Measurements from ENCODE around the gene CHRND. TPM values are rescaled to one million over a fixed set of nuclear protein-coding genes. Genes with fewer than 3 reads are reported as not detected.

Gene CHRND
- under 1 TPM; 0.32 to 0.65 (median 0.39) TPM for polyA plus RNA-seq (ENCODE audit: insufficient read length in 4 of 4)

DNA sequence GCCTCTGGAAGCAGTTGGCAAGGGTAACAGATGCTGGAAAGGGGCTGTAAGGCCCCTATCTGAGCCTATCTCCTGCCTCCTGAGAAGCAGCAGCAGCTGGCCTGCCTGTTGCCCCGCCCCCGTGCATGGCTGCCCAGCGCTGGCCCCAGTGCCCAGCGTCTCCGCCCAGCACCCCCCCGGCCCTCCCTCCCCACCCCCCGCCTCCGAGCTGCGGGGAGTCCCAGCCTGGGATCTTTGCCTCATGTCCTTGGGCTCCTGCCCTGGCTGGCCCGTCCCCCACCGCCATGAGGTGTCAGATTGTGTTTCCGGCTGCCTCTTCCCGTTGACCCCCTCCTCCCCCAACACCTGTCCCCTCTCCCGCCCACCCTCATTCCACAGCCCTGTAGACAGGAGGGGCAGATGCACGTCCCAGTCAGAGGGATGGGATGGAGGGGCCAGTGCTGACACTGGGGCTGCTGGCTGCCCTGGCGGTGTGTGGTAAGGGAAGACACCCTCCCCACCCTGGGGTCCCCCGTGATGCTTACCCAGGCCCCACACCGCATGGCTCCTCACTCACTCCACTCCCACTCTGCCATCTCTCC, at the start of gene CHRND:
CHRND (plus strand) TSS at position 370 of the 581 bp plus-strand sequence; CDS start at position 426, 56 bp downstream.
- DNase-seq (ENCODE audit: low read depth in 4 of 4, low spot score in 3 of 4): no peak

DNA sequence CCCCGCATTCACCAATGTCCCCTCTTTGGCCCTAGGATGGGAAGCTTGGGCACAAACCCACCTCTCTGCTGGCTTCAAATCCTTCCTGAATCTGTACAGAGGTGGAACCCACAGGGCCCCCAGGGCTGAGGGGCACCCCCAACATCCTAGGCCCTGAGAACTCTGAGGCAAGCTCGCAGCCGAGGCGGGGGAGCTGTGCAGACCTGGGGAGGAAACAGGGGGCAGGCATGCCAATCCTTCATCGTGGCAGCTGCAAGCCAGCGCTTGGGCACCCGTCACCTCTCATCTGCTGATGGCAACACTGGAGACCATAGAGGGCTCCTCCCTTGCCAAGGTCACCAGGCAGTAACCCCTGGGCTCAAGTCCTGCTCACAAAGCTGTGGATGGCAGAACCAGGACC, 49.2 kb upstream of the CHRND start:
- DNase-seq (ENCODE audit: low read depth in 4 of 4, low spot score in 3 of 4): no peak

DNA sequence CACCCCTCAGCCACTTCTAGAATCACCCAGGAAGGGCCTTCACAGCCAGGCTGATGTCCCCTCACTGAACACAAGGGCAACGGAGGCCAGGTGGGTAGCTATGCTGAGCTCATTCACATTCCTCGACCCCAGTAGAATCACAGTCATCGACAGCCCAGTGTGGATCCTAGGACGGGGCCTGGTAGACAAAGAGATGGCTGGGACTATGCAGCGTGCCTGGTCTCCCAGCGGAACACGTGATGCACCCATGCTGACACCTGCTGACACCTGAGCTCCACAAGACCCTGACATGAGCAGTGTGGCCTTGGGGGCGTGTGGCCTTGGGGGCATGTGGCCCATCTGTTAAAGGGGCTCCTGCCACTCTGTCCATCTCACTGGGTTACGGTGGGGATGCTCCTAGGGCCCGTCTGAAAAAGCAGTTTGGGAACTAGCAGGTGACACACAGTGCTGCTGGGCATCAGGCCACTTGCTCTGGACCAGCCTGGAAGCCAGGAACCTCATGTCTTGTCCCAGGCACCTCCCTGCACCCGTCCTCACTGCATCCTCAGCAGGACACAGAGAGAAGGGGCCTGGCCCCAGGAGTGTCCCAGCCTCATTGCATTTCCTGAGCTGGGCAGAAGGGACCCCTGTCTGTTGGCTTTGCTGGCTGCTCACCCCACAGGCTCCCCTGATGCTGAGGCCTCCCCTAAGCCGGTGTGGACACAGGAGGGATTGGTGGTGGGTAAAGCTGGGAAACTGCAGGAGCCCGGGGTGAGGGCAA, 48.0 kb upstream of the CHRND start:
- DNase-seq (ENCODE audit: low read depth in 4 of 4, low spot score in 3 of 4): no peak

DNA sequence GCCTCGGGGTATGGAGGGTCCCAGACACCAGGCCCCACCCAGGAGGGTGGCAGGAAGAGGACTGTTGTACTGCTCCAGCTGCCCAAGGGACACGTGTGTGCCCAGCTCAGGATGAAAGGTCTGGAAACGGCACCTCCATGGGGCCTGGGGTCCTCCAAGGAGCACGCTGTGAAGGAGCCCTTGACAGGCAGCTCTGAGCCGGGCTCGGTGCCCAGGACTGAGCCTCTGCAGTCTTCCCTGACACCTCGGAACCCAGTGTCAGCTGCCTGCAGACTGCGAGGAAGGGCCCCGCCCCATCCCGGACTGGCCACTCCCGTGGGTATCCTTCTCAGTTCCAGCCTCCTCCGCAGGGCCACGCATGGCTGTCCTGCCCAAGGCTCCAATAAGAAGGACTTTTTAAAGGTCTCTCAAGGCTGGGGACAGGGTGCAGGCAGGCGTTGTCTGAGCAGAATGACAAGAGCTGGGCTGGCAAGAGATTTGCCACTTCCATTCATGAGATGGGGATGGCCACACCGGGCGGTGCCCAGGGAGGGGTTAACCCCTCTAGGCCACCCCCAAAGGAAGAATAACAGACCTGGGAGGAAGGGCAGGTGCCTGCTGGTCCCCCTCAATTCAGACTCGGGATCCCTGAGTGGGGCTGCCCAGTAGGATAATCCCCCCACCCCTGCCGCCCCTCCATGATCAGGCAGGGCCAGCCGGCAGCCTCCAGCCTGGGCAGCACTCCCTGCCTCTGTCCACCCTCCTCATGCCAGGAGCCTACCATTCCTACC, 47.2 kb upstream of the CHRND start:
- DNase-seq (ENCODE audit: low read depth in 4 of 4, low spot score in 3 of 4): no peak

DNA sequence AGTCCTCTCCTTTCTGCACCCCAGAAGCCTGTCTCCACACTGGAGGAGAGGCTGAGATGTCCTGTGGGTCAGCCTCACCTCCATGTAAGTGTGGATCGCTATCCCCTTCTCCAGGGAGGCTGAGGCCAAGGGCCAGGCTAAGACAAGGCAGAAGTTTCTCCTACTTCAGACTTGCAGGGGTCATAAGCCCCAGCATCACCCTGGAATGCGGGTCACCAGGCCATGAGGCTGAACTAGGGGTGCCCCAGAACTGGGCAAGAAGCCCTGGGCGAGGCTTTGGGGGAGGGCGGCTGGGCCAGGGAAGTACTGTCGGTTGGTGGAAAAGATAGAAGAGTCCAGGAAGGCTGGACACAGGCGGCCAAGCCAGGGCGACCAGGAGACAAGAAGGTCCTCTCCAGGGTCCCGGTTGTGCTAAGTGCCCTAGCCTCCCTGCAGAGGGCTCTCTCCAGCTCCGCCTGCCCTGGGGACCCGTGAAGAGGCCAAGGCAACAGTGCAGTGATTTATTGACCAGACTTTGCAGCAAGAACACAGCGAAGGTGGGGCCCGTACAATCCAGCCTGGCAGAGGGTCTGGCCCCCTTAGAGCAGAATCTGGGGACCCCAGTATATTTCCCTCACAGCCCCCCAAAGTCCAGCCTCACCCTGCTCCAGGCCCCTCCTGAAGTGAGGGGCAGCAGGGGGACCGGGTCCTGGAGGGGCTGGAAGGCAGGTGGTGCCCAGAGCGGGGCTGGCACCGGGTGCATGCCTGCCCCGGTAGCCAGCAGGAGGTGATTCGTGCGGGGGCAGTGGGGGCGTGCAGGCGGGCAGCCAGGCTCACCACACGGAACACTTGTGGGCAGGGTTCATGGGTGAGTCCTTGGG, 46.4 kb upstream of the CHRND start:
- no peak for DNase-seq (ENCODE audit: low read depth in 4 of 4, low spot score in 3 of 4)

DNA sequence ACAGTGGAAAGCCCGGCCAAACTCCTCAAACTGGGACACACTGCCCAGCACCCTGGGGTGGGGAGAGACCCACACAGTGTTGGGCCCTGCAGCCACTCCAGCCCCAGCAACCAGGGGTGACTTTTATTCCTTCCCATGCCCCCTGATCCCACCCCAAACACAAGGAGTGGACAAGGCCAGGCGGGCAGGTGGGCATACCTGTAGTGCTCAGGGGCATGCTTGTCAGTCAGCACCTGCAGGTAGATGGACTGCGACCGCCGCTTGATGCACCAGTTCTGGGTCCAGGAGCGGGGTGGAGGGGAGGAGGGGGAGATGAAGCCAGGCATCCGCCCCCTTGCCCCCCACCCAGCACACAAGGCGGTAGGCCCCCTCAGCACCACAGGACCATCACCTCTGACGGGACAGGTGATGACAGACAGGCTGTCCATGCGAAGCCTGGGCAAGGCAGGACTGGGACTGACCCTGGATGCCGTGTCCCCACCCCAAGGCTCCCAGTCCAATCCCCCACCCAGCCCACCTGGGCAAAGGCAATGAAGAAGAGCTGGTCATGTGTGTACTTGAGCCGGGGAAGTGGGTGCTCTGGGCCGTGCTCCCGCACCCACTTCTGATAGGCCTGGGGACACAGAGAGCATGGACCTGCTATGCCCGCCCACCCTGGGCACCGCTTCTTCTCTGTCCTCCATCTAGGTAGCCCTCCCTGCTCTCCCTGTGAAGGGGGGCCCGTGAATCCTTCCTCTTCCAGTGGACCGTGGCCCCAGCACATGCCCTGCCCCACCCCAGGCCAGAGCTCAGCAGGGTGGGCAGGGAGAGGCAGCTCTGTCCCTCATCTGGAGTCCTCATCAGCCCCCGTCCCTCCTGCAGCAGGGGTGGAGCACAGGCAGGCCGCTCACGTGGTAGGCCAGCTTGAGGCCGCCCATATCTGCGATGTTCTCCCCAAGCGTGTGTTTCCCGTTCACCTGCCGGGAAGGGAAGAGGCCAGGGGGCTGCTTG, 45.5 kb upstream of the CHRND start:
- no peak for DNase-seq (ENCODE audit: low read depth in 4 of 4, low spot score in 3 of 4)

DNA sequence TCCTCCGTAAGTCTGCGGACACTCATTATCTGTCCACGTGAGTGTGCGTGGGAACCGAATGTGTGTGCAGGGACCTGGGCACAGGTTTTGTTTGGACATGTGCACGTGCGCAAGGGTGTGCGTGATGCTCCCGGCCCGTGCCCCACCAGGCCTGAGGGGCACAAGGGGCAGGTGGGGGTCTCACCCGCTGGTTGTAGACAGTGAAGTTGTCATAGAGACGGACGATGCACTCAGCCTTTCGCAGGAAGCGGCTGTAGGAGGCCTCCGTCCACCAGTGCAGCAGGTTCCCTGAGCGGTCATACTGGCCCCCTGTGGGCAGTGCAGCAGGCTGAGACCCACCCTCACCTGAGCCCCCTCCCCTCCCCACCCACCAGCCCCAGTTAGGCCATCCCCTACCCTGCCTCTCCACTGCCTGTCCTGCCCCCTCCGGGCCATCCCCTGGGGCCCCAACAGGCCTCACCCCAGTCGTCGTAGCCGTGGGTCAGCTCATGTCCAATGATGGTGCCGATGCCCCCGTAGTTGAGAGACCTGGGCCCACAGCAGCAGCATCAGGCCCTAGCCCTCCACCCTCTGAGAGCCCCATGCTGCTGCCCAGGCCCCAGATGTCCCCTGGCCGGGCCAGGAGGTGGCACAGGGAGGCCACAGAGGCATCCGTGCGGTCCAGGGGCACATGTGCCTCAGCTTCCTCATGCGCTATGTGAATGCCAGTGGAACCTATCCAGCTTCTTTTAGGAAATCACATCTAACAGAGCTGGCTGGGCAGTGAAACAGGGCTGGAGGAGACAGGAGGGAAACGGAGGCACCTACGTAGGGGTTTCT, 44.4 kb upstream of the CHRND start:
- DNase-seq (ENCODE audit: low read depth in 4 of 4, low spot score in 3 of 4): no peak

DNA sequence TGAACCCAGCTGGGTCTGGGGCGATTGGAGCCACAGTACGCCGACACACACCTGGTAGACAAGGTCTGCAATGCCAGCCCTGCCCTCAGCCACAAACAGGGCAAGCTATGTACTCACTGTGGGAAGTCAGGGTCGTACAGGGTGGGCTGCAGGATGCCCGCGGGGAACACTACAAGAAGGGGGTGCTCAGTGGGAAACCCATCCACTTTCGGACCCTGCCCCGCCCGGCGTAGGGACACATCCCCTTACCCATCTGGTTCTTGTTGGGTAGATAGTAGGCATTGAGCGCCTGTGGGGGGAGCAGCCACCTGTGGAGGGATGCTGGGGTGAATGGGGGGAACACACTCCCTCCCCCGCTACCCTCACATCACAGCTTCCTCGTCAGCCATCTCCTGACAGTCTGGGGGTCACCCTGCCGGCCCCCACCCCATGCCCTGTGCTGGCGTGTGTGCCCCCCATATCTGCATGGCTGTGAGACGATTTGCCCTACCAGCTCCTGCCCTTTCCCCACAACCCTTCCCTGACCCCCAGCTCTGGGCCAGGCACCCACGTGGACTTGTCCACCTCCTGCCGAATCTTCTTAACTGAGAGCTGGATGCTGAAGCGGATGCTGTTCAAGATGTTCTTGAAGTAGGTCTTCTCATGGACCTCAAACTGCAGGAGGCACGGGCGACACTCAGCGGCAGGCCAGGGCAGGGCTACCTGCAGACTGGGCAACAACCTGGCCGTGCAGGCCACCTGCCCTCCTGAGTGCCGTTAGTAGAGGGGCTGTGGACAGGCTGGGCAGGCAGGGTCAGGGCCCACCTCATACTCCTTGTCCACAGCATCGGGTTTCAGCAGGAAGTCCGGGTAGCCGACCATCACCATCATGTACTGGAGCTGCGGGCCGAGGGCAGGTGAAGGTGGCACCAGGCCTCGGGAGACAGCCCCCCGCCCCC, 43.4 kb upstream of the CHRND start:
- no peak for DNase-seq (ENCODE audit: low read depth in 4 of 4, low spot score in 3 of 4)

DNA sequence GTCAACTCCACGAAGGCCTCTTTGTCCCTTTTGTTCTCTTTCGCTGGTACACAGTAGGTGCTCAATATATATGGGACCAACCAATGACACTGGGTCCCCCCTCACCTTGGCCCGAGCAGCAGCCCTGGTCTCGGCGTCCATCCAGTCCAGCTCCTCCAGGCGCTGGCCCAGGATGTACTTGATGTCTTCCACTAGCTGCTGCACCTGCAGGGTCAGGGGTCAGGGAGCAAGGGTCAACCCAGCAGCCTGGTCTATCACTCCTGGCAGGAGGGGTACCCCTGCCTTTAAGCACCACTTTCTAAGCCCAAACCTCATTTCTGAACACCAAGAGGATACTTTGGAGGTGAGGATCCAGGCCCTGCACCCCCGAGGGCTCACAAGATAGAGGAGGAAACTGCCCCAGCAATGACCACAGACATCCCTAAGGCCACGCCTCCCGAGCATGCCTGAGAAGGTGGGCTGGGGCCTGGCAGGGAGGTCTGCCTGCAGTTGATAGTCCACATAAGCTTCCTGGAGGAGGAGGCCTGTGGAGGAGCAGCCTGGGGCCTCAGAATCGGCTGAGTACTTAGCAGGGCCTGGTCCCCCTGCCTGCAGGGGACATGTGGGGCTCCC, 42.5 kb upstream of the CHRND start:
- DNase-seq (ENCODE audit: low read depth in 4 of 4, low spot score in 3 of 4): no peak

DNA sequence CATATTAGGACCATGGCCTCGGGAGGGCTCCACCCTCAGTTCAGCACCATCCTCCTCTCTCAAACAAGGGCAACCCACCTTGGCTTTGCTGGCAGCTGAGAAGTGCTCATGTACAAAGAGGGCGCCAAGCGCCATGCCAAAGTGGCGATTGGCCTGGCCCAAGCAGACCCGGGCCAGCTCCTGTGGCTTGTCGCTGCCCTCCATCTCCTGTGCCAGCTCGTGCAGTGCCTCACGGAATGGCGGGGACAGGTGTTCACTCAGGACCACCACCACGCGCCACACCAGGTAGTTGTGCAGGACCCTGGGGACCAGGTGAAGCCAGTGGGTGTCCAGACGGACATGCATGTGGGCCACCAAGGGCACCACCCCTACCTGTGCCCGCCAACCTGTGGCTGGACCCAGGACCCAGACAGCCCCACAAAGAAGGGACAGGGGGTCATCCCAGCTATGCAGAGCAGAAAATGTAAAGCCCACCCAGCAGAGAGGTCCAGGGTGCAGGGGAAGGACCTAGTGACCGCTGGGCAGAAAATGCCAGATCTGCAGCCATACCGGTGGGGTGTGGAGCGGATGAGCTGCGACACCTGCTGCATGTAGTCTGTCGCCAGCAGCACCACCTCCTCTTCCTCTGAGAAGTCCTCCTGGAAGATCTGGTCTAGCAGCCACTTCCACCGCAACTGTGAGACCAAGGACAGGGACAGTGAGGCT, 41.9 kb upstream of the CHRND start:
- DNase-seq (ENCODE audit: low read depth in 4 of 4, low spot score in 3 of 4): no peak

DNA sequence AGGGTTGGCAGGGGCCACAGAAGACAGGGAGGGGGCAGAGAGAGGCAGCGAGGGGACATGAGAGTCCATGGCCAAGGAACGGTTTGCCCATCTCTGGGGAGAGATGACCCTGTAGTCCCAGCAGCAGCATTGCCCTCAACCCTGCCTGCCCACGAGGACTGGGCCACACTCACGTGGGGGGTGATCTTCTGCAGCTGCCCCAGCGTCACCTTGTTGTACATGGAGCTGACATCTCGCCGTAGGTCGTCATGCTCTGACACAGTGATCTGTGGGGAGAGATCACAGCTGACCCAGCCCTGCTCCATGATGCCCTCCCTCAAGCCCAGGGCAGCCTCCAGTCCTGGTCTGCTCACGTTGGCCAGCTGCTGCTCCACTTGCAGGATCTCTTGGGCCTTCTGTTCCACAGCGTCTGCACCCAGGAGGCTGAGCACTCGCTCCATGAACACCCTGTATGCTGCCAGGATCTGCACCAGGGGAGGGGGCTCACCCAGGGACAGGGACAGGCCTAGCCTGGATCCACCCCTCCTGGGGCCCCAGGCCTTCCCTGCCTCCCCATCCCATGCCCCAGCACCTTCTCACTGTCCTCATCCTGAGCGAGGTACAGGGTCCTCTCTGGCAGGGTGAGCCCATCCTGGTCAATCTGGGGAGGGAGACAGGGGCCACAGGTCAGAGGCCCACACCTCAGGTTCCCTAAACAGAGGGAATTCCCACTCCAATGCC, 41.2 kb upstream of the CHRND start:
- no peak for DNase-seq (ENCODE audit: low read depth in 4 of 4, low spot score in 3 of 4)

DNA sequence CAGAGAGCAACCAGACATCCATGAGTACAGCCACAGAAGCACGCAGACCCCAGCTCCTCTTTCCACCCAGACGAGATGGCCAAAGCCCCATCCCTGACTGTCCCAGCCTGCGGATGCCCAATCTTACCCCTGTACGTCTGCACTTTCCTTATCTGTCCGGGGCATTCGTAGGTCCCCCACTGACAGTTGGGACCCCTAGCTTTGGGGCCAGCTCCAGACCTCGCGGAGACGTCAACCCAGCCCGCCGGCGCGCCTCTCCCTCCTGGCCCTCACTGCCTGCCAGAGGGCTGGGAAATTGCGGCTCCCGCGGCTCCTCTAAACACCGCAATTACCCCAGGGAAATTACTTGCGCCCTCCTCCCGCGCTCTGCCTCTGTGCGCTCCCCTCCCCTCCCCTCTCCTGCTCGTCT, 40.6 kb upstream of the CHRND start:
- no peak for DNase-seq (ENCODE audit: low read depth in 4 of 4, low spot score in 3 of 4)

DNA sequence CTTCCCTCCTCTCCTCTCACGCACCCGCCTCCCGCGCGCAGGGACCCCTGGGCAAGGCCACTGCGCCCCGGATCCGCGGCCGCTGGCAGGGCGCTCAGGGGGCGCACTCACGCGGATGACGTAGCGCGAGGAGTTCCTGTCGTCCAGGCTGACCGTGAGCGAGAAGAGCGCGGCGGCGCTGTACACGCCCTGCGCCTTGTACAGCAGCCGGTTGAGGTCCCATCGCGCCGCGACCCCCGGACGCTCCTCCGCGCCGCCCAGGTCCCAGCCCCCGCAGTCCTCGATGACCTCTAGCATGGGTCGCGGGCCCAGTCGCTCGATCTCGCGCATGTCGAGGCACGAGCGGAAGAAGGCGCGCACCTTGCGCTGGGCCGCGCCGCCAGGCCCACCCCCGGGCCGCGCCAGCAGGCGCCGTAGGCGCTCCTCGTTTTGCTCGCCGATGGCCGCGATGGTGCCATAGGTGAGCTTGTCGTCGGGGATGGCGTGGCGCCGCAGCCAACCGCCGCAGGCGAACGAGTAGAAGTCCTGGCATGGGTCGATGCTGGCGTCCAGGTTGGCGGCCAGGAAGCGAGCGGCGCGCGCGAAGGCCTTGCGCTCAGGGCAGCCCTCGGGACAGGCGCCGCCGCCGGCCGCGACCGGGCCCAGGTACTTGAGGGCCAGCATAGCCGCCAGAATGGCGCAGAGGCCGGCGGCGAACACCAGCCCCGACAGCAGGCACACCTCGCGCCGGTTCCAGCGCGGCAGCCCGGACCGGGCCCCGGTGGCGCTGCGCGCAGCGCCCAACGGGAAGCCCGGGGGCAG, 40.0 kb upstream of the CHRND start:
- no peak for DNase-seq (ENCODE audit: low read depth in 4 of 4, low spot score in 3 of 4)

DNA sequence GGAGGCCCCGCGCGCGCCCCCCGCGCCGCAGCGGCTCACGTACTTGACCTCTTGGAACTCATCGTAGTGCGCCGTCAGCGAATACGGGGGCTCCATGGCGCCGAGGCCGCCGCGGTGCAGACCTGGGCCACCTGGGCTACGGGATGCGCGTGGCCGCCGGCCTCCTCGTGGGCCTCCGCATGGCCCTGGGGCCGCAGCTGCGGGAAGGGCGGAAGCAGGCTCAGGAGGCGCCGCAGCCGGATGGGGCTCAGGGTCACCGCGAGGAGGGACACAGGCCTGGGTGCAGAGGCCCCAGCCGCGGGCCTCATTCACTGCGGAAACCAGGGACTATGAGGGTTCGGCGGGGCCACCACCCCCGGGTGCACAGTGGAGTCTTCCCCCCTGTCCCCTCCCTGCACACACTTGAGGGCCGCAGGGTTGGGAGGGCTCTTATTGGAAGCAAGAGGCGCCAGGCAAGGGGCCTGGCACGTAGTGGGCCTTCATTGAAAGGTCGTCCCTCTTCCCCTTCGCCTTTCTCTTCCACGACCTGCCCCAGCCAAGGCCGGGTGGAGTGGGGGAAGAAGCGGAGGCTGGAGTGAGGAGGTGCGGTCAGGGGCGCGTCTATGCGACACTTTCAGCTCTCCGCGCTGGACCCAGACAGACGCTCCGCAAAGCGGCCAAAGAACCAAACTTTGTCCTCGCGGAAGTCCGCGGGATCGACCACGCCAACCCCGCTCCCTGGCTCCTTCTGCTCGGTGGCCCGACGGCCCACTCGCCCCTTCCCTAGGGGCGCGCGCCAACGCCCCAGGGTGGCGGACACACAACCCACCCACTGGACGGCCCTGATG, 39.2 kb upstream of the CHRND start:
- DNase-seq (ENCODE audit: low read depth in 4 of 4, low spot score in 3 of 4): no peak
